Activated effector memory CD4-positive, alpha-beta T cell treated with Interleukin-2 at 50 U/mL for 16 hours (primary cell): ENCODE data around the gene EFHC1.

Experiments
- DNase-seq: peaks from one replicate; pipeline ENCODE4 v3.0.0-alpha.2; 2020

Gene EFHC1

GRCh38 chr6:52560462-52560861 lies 140.3 kb downstream of the EFHC1 start:
- DNase-seq, result no peak

DNA sequence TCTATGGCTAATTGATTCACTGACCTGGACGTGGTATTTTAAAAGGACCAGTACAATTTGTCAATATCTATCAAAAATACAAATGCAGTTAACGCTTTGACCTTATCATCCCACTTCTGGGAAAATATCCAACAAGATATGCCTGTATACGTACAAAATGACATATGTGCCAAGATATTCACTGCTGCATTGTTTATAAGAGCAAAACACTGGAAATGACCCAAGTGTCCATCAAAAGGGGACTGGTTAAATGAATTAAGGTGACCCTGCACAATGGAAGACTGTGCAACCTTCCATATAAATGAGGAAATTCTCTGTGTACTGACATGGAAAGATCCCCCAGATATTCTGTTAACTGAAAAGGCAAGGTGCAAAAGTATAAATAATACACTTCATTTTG lies 142.8 kb downstream of the EFHC1 start:
- no peak for DNase-seq

DNA sequence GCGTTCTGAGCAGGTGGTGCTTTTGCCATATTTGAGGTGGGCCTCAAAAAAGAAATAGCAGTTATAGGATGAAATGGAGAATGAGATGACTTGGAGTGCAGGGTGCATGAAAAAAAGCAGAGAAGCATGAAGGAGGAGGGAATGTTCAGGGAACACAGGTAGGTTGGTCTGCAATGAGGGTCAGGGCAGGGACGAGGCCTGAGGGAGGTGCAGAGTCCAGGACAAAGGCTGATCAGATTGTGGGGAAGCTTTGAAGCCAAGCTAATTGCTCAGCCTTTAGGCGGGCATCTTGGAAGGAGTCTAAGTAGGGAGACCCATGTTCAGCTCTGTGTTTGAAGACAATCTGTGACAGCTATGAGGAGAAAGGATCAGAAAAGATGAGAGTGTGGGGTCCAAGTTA lies 144.7 kb downstream of the EFHC1 start:
- no peak for DNase-seq

GRCh38 chr6:52566201-52566600 lies 146.1 kb downstream of the EFHC1 start:
- DNase-seq, result no peak

DNA sequence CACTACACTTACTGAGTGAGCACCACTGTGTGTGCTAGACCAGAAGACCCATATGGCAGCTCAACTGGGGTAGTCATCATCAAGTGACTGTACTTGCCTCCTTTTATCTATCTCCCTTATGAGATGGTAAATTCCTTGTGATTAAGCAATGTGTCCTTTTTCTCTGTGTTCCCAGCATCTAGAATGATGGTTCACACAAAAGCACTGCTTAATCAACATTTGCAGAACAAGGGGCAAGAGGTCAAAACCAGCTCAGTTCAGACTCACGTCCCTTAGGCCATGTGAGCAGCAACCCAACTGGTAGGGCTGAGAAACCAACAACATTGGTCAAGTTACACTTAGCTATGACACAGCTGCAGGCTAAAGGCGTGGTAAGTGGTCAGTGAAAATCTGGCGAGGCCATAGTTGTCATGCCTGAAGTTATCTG lies 146.7 kb downstream of the EFHC1 start:
- DNase-seq, result no peak

DNA sequence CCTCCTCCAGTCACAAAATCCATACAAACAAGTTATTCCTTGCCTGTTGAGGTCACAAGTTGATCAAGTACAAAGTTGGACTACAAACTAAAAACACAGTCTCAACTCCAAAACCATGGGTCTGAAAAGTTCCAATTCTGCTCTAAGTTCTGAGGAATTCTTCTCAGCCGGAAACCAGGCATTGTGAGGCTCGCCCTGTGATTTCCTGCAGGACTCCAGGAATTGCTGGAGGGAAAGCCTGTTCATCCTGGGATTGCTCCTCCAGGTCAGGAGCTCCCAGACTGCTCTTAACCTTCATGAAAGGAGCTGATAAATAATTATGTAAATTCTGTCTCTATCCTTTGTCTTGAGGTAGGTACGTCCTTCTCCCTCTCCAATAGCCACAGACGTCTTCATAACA lies 148.2 kb downstream of the EFHC1 start:
- DNase-seq, result no peak

DNA sequence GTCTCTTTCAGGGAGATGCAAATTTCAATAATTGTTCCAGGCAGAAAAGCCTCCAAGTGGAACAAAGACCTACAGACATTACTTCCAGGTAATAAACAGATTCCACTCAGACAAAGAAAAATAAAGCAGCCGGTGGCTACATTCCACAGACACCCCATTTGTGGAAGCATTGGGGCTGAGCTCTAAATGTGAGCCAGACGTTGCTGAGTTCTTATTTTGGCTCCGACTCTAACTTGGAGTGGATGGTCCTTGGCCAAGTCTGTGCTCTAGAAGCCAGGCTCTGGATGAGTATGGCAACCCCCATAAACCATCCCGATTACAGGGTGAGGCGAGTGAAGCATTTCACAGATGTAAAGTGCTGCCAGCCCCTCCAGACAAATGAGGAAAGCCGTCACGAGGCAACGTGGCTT lies 150.2 kb downstream of the EFHC1 start:
- DNase-seq, result no peak

DNA sequence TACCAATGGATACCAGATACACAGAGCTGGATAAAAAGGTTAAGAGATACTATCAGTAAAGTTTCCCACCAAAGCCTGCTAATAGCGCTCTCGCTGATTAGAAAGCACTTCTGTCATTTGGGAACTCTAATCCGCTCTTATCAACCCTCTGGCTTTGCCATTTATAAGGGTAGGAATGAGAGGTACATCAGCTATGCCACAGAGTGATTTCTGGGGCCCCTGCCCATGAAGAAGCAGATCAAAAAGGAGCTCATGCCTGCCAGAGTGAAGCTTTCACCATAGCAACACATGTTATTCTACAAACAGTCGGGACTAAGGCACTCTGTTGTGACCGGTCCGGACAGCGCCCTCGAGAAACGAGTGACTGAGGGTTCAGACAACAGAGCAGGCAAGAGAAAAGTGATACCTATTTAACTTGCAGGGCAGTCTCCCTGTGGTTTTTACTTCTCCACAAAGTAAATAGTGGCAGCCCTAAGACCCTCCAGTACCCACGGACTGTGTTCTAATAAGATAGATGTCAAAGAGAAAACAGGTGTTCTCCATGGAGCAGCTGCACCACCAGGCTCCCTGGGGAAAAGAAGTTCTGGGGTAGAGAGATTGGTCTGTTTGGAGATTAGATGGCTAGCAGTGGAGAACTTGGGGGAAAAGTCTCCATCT lies 151.1 kb downstream of the EFHC1 start:
- DNase-seq, result no peak

- DNase-seq, result no peak
These were observed 152.4 kb downstream of the EFHC1 start for GRCh38 chr6:52572536-52572935.

DNA sequence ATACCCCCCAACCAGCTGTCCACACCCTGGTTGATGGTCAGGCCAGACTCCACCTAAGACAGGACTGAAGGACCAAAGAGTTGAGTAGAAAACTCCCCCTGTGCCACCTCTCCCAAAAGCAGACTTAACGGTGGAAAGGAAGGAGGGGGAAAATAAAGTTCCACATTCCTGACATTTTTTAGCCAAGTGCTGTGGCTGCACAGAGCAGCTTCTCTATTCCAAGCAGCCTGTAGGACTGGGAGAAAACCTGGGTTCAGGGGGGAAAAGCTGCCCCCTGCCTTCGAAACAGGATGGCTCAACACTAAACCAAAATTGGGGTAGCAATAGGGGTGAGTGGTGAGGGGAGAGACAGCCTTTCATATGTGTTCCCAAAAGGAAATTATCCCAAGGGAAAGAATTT lies 153.2 kb downstream of the EFHC1 start:
- DNase-seq, result no peak
